ENCODE data around the gene COL7A1.

DNA sequence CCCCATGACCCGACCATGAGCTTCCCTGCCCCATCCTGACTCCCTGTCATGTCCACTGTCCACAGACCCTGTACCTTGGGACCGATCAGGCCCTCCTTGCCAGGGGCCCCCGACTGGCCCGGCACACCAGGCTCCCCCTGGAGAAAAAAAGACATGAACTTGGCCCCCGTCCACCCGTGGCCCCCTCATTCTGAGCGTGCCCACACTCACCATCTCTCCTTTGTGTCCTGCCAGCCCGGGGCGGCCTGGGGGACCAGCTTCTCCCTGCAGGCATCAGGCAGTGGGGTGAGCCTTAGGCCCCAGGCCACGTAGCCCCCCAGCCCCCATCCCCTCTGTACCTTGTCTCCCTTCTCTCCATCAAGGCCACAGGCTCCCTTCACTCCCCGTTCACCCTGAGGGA lies 27.6 kb downstream of the COL7A1 start:
- TF ChIP-seq, protein P1, sequence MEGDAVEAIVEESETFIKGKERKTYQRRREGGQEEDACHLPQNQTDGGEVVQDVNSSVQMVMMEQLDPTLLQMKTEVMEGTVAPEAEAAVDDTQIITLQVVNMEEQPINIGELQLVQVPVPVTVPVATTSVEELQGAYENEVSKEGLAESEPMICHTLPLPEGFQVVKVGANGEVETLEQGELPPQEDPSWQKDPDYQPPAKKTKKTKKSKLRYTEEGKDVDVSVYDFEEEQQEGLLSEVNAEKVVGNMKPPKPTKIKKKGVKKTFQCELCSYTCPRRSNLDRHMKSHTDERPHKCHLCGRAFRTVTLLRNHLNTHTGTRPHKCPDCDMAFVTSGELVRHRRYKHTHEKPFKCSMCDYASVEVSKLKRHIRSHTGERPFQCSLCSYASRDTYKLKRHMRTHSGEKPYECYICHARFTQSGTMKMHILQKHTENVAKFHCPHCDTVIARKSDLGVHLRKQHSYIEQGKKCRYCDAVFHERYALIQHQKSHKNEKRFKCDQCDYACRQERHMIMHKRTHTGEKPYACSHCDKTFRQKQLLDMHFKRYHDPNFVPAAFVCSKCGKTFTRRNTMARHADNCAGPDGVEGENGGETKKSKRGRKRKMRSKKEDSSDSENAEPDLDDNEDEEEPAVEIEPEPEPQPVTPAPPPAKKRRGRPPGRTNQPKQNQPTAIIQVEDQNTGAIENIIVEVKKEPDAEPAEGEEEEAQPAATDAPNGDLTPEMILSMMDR (IDR thresholded peaks at IDR 0.05 in 8 of 11, conservative IDR thresholded peaks at IDR 0.05 in 3 of 11), result no peak
- TF ChIP-seq POLR2AphosphoS5 (IDR thresholded peaks at IDR 0.05), result no peak
